COLO668 (cell line): ENCODE results near the gene SCAMP5.
A peak's percentile ranks its signal among the peaks of the same experiment; 100 is the strongest.

ENCODE experiments used
- DNase-seq: peaks from one replicate; lab custom pipeline; 2025; ENCODE audit not compliant: unreplicated experiment; lab: John Stamatoyannopoulos, UW

Gene SCAMP5

DNA sequence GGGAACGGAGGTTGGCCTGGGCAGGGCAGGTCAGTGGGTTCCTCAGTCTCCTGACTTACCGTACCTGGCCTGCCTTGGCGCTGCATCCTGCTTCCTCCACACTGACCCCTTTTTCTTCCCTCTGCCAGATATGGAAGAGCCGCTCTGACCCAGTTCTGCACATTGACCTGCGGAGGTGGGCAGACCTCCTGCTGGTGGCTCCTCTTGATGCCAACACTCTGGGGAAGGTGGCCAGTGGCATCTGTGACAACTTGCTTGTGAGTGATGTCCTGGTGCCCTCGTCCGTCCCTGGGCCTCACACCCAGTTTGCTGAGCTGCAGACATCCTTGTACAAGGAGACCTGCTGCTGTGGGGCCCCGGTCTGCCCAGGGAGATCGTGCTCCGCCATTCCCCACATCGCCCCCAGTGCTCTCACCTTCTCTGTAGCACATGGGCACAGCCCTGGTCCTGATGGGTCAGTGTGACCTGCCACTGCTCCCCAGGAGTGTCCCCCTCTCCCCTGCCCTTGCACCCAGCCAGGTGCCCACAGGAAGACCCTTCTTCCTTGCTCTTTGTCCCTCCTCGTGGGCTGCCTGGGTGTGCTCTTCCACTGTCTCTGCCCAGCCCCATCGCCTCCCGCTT lies 49.0 kb downstream of the SCAMP5 start:
- no peak for DNase-seq

DNA sequence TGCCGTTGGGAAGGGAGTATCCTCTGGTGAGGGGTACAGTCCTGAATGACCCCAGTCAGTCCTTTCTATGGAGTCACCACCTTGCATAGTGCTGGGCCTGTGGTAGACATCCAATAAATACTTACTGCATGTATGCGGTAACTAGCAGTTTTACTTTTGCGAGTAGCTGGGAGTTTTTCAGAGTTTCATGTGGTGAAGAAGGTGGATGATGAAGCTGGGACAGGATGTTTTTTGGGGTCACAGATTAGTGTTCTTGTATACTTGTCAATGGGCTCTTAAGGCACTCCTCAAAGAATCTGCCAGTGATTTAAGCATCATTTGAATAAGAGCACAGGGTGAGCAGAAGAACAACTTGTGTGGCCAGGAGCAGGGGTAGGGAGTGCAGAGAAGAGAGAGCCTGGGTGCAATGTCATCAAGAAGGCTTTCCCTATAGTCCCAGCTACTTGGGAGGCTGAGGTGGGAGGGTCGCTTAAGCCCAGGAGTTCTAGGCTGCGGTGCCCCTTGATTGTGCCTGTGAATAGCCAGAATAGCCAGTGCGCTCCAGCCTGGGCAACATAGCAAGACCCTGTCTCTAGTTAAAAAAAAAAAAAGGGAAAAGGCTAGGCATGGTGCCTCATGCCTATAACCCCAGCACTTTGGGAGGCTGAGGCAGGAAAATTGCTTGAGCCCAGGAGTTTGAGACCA lies 50.1 kb downstream of the SCAMP5 start:
- no peak for DNase-seq

DNA sequence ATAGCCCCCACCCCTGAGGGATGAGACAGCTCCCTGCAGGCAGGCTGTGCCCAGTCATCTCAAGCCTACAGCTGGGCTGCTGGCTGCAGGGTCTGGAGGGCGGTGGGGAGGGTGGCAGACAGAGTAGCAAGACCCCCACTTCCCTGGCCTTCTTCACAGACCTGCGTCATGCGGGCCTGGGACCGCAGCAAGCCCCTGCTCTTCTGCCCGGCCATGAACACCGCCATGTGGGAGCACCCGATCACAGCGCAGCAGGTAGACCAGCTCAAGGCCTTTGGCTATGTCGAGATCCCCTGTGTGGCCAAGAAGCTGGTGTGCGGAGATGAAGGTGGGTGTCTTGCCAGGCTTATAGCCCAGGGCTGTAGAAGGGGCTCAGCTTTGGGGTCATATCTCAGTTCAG lies 53.0 kb downstream of the SCAMP5 start:
- DNase-seq, result no peak

DNA sequence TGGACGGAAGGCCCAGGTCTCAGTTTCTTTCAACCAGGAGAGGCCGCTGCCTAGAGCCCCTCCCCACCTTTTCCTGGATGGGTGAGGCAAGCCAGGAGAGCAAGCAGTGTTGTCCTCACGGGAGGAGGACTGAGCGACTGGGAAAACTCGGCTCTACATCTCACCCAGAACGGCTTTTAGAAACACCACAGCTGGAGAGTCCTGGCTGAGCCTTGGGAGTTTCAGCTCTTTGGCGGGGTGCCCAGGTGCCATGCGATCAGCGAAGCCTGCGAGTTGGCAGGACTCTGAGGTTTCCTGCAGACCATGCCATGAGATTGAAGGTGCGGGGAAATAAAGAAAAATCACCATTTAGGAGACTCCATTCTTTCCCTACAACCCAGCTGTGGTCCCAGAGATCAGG lies 54.0 kb downstream of the SCAMP5 start:
- no peak for DNase-seq

DNA sequence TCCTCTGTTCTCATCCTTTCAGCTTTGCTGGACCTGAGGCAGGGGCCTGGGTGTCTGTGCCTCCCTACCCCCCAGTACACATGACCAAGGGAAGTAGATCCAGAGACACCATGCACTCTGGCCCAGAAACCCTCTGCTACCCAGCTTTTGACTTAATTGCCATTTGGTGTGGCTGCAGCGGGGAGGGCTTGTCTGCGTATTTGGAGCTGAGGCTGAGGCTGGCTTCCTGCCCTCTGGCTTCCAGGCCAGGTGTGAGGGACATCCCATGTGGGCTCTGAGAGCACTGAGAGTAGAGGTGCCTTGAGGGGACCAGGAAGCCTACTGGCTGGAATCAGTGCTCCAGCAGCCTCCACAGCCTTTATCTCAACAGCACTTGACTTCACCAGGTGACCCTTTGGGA lies 54.9 kb downstream of the SCAMP5 start:
- no peak for DNase-seq

DNA sequence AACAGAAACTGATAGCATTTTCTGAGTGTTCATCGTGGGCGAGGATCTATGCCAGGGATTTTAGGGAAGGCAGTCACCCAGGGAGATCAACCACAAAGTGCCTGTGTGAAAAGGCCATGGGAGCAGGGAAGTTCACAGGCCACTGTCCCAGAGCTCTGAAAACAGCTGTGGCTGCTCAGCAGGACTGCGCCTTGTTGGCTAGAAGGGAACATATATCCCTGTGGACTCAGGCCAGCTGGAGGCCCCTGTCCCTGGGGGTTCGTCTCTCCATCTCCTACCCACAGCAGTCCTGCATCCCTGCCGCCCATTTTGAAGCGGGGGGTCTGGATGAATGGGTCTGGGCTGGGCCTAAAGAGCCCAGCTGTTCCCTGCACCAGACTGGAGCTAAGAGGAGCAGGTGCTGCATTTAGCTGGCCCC lies 55.8 kb downstream of the SCAMP5 start:
- no peak for DNase-seq

DNA sequence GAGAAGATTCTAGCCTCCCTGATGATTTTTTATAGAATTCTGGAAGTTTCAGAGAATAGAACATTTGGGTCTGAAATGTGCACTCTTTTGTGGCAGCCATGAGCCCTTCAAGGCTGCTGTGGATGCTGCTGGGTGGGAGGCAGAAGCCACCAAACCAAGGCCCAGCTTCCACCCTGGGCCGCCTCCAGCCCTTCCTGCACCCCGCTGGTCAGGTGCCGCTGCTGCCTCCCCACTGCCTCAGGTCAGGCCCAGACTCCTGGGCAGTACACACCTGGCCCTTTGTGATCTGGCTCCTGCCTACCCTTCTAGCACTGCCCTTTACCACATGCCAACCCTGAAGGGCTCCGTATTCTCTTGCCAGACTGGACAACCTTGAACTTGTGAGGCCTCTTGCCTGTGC lies 56.3 kb downstream of the SCAMP5 start:
- DNase-seq, result no peak

DNA sequence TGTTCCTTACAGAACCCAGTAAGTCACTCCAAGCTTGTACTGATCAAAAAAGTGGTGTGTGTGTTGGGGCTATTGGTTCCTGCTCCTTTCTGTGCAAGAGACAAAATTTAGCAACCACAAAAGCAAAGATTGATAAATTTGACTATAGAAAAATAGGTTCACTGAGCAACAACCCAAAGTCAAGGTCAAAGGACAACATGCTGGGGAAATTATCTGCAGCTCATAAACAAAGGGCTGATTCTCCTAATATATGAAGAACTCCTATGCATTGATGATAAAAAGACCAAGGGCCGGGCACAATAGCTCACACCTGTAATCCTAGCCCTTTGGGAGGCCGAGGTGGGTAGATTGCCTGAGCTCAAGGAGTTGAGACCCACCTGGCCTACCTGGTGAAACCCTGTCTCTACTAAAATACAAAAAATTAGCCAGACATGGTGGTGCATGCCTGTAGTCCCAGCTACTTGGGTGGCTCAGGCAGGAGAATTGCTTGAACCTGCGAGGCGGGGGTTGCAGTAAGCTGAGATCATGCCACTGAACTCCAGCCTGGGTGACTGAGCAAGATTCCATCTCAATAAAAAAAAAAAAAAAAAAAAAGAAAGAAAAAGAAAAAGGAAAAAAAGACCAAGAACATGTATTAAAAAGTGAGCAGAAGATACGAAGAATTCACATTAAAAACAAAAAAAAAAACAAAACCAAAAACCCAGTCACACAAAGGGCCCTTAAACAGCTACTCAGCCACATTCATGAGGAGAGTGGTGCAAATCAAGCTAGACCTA lies 57.8 kb downstream of the SCAMP5 start:
- DNase-seq, result no peak

DNA sequence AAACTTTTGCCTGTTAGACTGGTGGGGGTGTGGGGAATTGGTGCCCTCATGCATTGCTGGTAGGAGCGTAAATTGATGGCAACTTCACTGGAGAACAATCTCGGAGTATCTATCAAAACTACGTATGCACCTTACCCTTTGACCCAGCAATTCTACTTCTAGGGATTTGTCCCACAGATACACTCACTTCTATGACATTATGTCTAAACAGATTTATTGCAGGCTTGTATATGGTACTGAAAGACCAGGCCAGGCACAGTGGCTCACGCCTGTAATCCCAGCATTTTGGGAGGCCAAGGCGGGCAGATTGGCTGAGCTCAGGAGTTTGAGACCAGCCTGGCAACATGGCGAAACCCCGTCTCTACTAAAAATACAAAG lies 58.4 kb downstream of the SCAMP5 start:
- DNase-seq, result no peak

DNA sequence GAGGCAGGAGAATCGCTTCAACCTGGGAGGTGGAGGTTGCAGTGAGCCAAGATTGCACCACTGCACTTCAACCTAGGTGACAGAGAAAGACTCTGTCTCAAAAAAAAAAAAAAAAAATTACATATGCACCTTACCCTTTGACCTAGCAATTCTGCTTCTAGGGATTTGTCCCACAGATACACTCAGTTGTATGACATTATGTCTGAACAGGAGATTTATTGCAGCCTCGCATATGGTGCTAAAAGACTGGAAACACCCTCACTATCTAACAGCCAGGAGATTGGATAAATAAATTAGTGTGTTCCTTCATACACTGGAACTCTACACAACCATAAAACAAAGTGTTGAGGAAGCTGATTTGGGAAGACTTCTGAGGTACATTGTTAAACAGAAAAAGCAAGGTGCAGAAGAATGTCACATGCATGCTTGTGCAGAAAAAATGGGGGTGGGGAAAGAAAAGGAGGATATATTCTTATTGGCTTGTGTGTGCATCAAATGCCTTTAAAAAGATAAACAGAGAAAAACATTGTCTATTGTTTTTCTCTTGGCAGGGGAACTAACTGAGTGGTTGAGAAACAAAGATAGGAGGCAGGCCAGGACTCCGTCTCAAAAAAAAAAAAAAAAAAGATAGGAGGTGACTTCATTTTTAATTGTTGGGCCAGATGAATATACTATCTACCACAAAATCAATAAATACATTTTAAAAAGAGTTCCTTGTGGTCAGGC lies 59.0 kb downstream of the SCAMP5 start:
- no peak for DNase-seq

DNA sequence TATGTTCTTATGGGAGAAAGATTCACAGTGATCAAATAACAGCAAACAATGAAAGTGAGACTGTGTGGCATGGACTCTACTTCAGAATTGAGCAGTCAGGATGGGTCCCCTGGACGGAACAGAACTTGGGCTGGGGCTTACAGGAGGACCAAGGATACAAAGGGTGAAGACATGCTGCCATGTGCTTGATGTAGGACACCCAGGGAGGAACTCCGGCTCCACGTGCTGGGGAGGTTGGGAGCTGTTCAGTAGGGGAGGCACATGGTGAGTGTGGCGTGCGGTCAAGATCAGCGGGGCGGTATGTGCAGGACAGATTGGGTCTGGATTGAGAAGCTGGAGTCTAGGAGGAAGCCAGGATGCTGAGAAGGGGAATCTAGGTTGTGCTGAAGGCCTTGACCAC lies 60.7 kb downstream of the SCAMP5 start:
- no peak for DNase-seq

DNA sequence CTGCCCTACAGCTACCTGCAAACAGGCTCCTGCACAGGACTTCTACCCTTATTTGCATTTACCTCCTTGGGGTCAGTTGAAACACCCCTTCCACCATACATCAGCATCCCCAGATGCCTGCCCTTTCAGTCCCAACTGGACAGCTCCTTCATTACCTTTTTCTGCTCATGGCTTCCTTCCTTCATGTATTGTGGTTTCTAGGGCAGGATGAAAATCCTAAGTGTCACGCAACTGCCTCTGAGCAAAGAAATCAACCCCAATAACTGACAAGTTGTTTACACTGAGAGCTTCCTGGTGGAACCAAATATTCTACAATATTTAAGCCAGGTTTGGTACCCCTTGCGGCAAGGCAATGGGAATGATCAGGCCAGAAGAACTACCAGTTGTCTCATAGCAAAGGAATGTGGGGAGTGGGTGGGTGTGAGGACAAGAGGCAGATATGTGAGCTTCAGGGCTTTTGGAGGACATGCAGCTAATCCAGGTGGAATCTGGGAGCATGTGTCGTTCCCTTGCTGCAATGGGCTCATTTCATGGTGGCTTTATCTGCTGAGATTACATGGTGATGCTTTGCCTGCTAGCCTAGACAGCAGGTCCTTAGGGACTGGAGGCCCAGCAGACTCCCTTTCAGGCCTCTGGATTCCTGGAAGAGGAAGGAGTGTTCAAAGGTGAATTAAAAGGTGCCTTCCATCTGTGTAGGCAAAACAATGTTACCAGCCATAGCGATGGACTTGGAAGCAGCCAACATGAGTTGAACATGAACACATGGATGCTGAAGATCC lies 63.0 kb downstream of the SCAMP5 start:
- no peak for DNase-seq

DNA sequence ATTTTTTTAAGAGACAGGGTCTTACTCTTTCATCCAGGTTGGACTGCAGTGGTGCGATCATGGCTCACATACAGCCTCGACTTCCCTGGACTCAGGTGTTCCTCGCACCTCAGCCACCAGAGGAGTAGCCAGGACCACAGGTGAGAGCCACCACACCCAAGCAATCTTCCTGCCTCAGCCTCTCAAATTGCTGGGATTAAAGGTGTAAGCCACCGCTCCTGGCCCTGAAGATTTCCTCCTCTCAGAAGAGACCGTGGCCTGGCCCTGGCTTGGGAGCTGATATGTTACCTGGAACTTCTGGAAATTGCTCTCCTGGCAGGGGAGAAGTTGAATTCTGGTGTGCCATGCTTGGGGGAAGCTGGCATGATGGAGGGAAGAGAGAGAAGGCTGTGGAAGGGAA lies 64.2 kb downstream of the SCAMP5 start:
- no peak for DNase-seq

DNA sequence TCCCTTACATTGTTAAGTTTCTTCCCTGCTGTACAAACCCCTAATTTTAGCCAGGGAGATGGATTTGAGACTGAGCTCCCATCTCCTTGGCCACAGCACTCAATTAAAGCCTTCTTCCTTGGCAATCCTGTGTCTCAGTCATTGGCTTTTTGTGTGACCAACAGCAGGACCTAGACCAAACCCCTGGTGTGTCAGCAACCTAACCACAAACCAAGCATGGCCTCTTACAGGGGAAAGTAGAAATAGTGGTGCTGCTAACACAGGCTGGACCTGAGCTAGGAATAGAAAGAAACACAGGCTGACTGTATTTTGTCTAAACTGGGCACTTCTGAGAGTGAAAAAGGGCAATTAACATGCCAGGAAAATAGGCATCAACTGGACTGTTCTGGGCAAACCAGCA lies 65.9 kb downstream of the SCAMP5 start:
- no peak for DNase-seq

DNA sequence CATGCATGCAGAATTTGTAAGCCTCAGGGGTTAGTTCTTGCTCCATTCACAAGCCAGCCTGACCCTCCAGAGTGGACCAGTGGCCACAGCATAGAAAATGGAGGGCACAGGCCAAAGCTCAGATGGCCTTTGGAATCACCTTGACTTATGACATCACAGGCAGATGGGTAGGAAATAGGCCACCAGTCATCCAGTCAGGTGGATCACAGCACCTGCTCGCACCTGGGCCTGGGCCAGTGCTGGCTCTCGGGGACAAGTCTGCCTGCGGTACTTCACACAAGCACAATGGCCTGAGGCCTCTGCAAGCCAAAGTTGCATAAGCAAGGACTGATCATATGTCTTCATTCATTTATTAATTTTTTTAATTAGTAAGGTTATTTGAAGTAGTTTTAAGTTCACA lies 67.3 kb downstream of the SCAMP5 start:
- no peak for DNase-seq

DNA sequence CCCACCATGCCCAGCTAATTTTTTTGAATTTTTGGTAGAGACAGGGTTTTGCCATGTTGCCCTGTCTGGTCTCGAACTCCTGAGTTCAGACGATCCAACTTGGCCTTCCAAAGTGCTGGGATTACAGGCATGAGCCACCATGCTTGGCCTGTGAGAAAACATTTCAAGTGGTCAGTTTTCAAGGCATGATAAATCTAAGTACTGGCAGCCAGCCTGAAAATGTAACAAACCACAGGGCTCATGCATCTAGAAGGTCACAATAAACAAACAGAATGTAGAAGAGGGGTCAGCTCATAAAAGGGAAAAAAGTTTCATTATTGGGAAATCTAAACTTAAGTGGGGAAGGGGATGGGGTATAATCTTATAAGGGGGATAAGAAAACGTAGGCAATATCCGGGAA lies 68.0 kb downstream of the SCAMP5 start:
- no peak for DNase-seq

DNA sequence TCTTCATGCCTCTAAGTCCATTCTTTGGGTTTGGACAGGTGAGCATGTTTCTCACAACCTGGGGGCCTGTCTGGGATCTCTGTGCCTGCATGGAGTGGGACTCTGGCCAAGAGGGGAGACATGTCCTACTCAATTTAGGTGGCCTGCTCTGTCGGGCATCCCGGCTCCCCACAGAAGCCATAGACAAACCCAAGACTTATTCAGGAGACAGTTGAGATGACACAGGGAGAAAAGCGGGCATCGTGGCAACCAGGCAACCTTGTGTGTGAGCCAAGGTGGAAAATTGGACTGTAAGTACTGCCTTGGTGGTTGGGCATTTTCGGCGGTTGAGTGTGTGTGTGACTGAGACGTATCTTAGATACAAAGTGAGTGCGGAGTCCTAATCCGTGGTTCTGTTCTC lies 68.5 kb downstream of the SCAMP5 start:
- no peak for DNase-seq

DNA sequence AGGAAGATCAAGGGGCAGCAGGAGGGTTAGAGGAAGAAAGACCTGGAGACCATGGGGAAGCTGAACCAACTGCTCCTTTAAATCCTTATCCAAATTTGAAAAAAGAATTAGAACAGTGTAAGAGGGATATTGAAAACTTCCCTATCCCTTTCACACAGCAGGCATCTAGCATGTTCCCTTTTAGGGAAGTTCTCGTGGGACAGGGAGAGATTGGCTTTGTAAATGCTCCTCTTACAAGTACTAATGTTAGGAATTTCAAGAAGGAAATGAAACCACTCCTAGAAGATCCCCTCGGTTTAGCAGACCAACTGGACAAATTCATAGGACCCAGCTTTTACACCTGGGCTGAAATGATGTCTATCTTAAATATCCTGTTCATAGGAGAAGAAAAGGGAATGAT lies 69.5 kb downstream of the SCAMP5 start:
- no peak for DNase-seq

DNA sequence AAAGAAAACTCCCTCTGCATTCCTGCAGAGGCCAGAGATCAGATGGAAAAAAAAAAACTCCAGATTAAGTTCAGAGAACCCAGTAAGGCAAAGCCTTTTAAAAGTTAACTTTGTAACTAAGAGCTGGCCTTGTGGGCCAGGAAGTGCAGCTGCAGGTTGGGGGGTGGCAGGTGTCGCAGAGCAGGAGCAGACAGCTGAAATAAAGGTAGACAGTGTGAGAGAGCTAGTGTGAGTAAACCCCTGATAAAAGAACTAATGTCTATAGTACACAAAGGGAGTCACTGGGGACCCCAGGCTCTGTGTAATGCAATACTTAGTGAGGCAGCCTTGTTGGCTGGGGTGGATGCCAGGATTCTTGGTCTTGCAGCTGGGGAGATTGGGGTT lies 70.1 kb downstream of the SCAMP5 start:
- peak; percentile 14 for DNase-seq

DNA sequence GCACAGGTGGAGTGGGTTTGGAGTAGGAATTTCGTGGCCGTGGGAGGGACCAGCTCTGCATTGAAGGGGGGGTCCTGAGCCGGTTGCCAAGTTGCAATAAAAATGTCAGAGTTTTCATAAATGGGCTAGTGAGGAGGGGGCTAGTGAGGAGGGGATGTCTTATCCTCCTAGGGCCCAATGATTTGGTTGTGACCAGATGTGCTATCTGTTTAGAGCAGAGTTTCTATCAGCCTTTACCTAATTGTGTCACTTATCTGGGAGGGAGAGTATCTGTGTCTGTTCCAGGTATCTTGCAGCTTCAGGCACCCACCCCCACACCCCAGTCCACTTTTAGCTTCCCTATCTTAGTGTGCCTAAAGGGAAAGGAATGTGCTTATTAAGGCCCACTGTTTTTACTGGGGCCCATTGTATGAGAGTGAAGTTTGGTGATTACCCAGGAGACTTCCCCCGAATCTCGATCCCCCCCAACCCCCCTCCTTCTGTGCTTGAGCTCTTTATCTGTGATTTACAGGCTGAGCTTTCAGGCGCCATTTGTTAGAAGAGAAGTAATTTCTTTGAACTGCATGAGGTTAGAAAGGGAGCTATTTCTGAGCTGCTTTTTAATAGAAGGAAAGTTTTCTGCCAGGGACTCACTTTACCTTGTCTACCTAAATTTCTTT lies 70.6 kb downstream of the SCAMP5 start:
- no peak for DNase-seq
